Measurements from ENCODE around the gene DSG1. TPM values are rescaled to one million over a fixed set of nuclear protein-coding genes. Genes with fewer than 3 reads are reported as not detected.

DSG1 gene
- polyA plus RNA-seq, 3 donors = not detected

DNA sequence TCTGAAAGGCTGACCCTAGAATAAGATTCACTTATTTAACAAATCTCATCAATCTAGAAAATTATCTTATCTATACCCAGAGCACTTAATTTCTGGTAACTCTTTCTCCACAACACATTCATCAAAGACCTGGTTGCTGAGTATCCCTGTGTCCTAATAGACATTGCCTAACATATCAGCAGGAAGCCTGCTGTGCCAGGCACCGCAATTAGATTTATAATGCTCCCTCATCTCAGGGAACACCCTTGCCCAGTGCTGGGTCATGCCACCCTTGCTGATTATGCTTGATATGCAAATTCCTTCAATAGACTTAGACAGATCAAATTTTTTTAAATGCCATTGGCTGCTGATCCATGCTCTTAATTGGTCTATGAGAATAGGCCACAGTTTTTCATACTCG lies 3.8 kb downstream of the DSG1 start:
- 100% methylated on average over 1 of the region's 2 CpGs for WGBS (ENCODE audit: insufficient coverage)
- peaks cover 0 to 3% (median 2%) of the 10 kb centered on the region in 7 donors for H3K9me3 Mint-ChIP-seq

DNA sequence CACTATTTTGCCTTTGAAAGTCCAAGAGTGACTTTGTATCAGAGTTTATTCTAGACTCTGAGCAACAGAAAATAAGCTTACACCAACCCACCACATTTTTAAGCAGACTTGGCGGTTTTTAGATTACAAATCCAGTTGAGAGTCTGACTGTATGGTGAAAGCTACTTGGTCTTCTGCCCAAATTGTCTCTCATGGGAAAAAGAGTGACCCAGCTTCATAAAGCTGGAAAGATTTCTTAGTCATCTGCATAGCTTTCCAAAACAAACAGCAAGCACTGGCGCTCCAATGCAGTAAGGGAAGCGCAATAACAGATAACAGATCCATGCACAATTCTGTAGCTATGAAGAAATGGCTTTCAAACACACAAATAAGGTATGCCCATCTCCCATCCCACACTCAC lies 7.1 kb downstream of the DSG1 start:
- DNase-seq = no peak
- Histone ChIP-seq H2AFZ (ENCODE audit: insufficient read depth, low read depth, low read length, poor library complexity, severe bottlenecking) (no peak overlapping the region), H3K79me2 (ENCODE audit: insufficient read depth, low read length) (no peaks in the 10 kb centered on the region), H3K9ac (ENCODE audit: insufficient read depth, low read length, poor library complexity, severe bottlenecking) (no peak overlapping the region), H3K36me3 (replicated peaks in 1 of 2; ENCODE audit: control insufficient read depth in 1 of 2, insufficient read depth in 2 of 2, low read length in 2 of 2) (no peaks in the 10 kb centered on the region), H3K4me3 (replicated peaks in 1 of 3; ENCODE audit: low read depth in 2 of 3, low read length in 3 of 3) (no peak overlapping the region), H3K27me3 (ENCODE audit: control insufficient read depth in 2 of 2, insufficient read depth in 2 of 2, low read length in 2 of 2) (no peaks in the 10 kb centered on the region), H3K27ac (ENCODE audit: low read depth in 1 of 2, low read length in 2 of 2) (no peak overlapping the region), H3K4me1 (ENCODE audit: control insufficient read depth in 1 of 2, insufficient read depth in 2 of 2, low read length in 2 of 2) (no peaks in the 10 kb centered on the region), H3K9me3 (replicated peaks in 1 of 2; ENCODE audit: control insufficient read depth in 1 of 2, insufficient read depth in 1 of 2, low read length in 2 of 2) (no peaks in the 10 kb centered on the region), H4K20me1 (ENCODE audit: insufficient read depth, low read length) (no peaks in the 10 kb centered on the region), H3K4me2 (replicated peaks; ENCODE audit: extremely low read depth, low read length, poor library complexity, severe bottlenecking) (no peak overlapping the region)
- no CpG with 5 or more reads among the region's 3 CpGs for WGBS (ENCODE audit: insufficient coverage)
- intact Hi-C loops (cut with micrococcal nuclease) = loop anchor here in 1 of 2 donors (10.0 kb wide), 1 partner anchor 80 kb away; no protein-coding TSS in a partner anchor
- Mint-ChIP-seq H3K9me3 (peaks cover 0 to 3% (median 2%) of the 10 kb centered on the region in 7 donors), H3K27me3 (ENCODE audit: low read depth in 3 of 3) (peaks cover 0 to 2% (median 0%) of the 10 kb centered on the region in 3 donors), H3K27ac (no peak overlapping the region), H3K36me3 (no peaks in the 10 kb centered on the region), H3K4me3 (no peak overlapping the region), H3K4me1 (no peaks in the 10 kb centered on the region)
- TF ChIP-seq, protein P1, sequence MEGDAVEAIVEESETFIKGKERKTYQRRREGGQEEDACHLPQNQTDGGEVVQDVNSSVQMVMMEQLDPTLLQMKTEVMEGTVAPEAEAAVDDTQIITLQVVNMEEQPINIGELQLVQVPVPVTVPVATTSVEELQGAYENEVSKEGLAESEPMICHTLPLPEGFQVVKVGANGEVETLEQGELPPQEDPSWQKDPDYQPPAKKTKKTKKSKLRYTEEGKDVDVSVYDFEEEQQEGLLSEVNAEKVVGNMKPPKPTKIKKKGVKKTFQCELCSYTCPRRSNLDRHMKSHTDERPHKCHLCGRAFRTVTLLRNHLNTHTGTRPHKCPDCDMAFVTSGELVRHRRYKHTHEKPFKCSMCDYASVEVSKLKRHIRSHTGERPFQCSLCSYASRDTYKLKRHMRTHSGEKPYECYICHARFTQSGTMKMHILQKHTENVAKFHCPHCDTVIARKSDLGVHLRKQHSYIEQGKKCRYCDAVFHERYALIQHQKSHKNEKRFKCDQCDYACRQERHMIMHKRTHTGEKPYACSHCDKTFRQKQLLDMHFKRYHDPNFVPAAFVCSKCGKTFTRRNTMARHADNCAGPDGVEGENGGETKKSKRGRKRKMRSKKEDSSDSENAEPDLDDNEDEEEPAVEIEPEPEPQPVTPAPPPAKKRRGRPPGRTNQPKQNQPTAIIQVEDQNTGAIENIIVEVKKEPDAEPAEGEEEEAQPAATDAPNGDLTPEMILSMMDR (IDR thresholded peaks at IDR 0.05) = no peak

More for the DNA sequence above, 3.8 kb downstream of the DSG1 start:
- H3K36me3 ChIP-seq (replicated peaks in 1 of 2; ENCODE audit: control insufficient read depth in 1 of 2, insufficient read depth in 2 of 2, low read length in 2 of 2) = no peaks in the 10 kb centered on the region
- no peak overlapping the region for H3K27ac ChIP-seq (ENCODE audit: low read depth in 1 of 2, low read length in 2 of 2)
- Mint-ChIP-seq H3K36me3 (no peaks in the 10 kb centered on the region), H3K27ac (no peak overlapping the region), H3K27me3 (ENCODE audit: low read depth in 3 of 3) (peaks cover 0 to 2% (median 0%) of the 10 kb centered on the region in 3 donors), H3K4me3 (no peak overlapping the region), H3K4me1 (no peaks in the 10 kb centered on the region)
- no peaks in the 10 kb centered on the region for H3K79me2 ChIP-seq (ENCODE audit: insufficient read depth, low read length)
- H2AFZ ChIP-seq (ENCODE audit: insufficient read depth, low read depth, low read length, poor library complexity, severe bottlenecking) = no peak overlapping the region
- H3K9ac ChIP-seq (ENCODE audit: insufficient read depth, low read length, poor library complexity, severe bottlenecking) = no peak overlapping the region
- H3K9me3 ChIP-seq (replicated peaks in 1 of 2; ENCODE audit: control insufficient read depth in 1 of 2, insufficient read depth in 1 of 2, low read length in 2 of 2) = no peaks in the 10 kb centered on the region
- DNase-seq = no peak
- H3K27me3 ChIP-seq (ENCODE audit: control insufficient read depth in 2 of 2, insufficient read depth in 2 of 2, low read length in 2 of 2) = no peaks in the 10 kb centered on the region
- TF ChIP-seq, protein P1 (IDR thresholded peaks at IDR 0.05) = no peak
- intact Hi-C loops (cut with micrococcal nuclease) = loop anchor here in 1 of 2 donors (10.0 kb wide), 1 partner anchor 83 kb away; no protein-coding TSS in a partner anchor
- no peak overlapping the region for H3K4me2 ChIP-seq (replicated peaks; ENCODE audit: extremely low read depth, low read length, poor library complexity, severe bottlenecking)
- H3K4me1 ChIP-seq (ENCODE audit: control insufficient read depth in 1 of 2, insufficient read depth in 2 of 2, low read length in 2 of 2) = no peaks in the 10 kb centered on the region
- H4K20me1 ChIP-seq (ENCODE audit: insufficient read depth, low read length) = no peaks in the 10 kb centered on the region
- H3K4me3 ChIP-seq (replicated peaks in 1 of 3; ENCODE audit: low read depth in 2 of 3, low read length in 3 of 3) = no peak overlapping the region

All from CD14-positive monocyte (primary cell).